Common myeloid progenitor, CD34-positive (primary cell): ENCODE measurements around the gene SKA3.
"Not testable (repeated sequence)": the region's sequence is repeated elsewhere in the genome, so short reads cannot be mapped to it uniquely, and the experiment has no call there.

ENCODE experiments used
- CTCF ChIA-PET: fragments of 350-600 bp; sonication (Branson Sonifier 250); formaldehyde crosslinking; loops from one replicate; lab custom pipeline; 2021; ENCODE audit warnings: antibody characterized with exemption; lab: Charles Lee
- POLR2A ChIA-PET: fragments of 350-600 bp; sonication (Branson Sonifier 250); formaldehyde crosslinking; loops from one replicate; lab custom pipeline; 2021; ENCODE audit warnings: antibody characterized with exemption; lab: Charles Lee
- DNase-seq, 3 donors: peaks; one replicate each; pipeline versions ENCODE4 v3.0.0 to v3.0.0-alpha.2; 2013
- H3K27ac ChIP-seq, 2 experiments: 1 replicate in 1 of 2; 2 replicates in 1 of 2; pipeline ENCODE4 v1.7.0; 2013; ENCODE audit warnings: inconsistent platforms in 2 of 2, low read length in 2 of 2, mild to moderate bottlenecking in 2 of 2, low read depth in 1 of 2, moderate library complexity in 1 of 2; ENCODE audit not compliant: severe bottlenecking in 2 of 2, insufficient read depth in 1 of 2, poor library complexity in 1 of 2
- H3K27me3 ChIP-seq, 5 experiments: replicated peaks in 2 of 5; 1 replicate in 3 of 5; 2 replicates in 2 of 5; pipeline versions ENCODE4 v1.6.1 to v1.7.0; 2013; ENCODE audit warnings: low read length in 4 of 5, mild to moderate bottlenecking in 2 of 5, moderate library complexity in 2 of 5, inconsistent platforms in 1 of 5; ENCODE audit not compliant: insufficient read depth in 5 of 5, control insufficient read depth in 4 of 5
- H3K36me3 ChIP-seq, 4 experiments: 1 replicate in 2 of 4; 2 replicates in 2 of 4; pipeline versions ENCODE4 v1.6.1 to v1.7.0; 2013; ENCODE audit warnings: low read length in 3 of 4, control low read depth in 1 of 4, mild to moderate bottlenecking in 1 of 4; ENCODE audit not compliant: control insufficient read depth in 4 of 4, insufficient read depth in 4 of 4
- H3K4me1 ChIP-seq, 4 experiments: 1 replicate in 3 of 4; 2 replicates in 1 of 4; pipeline versions ENCODE4 v1.6.1 to v1.7.1; 2013; ENCODE audit warnings: low read length in 3 of 4, mild to moderate bottlenecking in 3 of 4, control low read depth in 1 of 4, inconsistent platforms in 1 of 4, moderate library complexity in 1 of 4; ENCODE audit not compliant: control insufficient read depth in 4 of 4, insufficient read depth in 4 of 4; ENCODE audit errors: control extremely low read depth in 1 of 4
- H3K4me3 ChIP-seq, 7 experiments: 1 replicate in 4 of 7; 2 replicates in 3 of 7; pipeline versions ENCODE4 v1.5.1 to v1.7.0; 2013; ENCODE audit warnings: mild to moderate bottlenecking in 7 of 7, low read length in 6 of 7, moderate library complexity in 6 of 7, inconsistent platforms in 2 of 7, low read depth in 2 of 7, control low read depth in 1 of 7; ENCODE audit not compliant: insufficient read depth in 4 of 7, control insufficient read depth in 1 of 7; ENCODE audit errors: extremely low read depth in 1 of 7
- H3K9me3 ChIP-seq, 5 experiments: 1 replicate in 4 of 5; 2 replicates in 1 of 5; pipeline versions ENCODE4 v1.6.1 to v1.7.1; 2013; ENCODE audit warnings: low read length in 4 of 5, mild to moderate bottlenecking in 2 of 5, inconsistent platforms in 1 of 5, low read depth in 1 of 5, moderate library complexity in 1 of 5; ENCODE audit not compliant: control insufficient read depth in 4 of 5, insufficient read depth in 2 of 5; ENCODE audit errors: control extremely low read depth in 1 of 5
- WGBS: methylation state at CpG from one replicate; pipeline ENCODE4 v1.1.5; 2013; ENCODE audit not compliant: insufficient coverage; 5-methylcytosine and 5-hydroxymethylcytosine counted together

SKA3 gene

DNA sequence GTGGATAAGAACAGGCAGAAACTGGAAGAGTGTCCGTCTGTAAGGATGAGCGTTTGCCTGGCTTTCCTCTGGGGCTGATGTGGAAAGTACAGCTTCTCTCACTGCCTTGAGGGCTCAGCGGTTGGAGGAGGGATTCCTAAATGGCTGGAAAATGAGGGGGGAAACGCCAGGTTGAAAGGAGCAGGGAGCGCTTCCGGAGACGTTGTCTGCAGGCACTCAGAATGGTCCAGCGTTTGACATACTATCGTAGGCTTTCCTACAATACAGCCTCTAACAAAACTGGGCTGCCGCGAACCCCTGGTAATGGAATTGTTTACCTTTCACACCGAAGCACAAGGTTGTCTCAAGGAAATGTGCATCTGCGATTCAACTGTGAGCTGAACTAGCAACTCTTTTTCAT lies 40.0 kb upstream of the SKA3 start:
- WGBS, result 82% methylated on average over 13 of the region's 13 CpGs
- H3K9me3 ChIP-seq, result peaks cover 0 to 8% (median 2%) of the 10 kb centered on the region in 5 experiments
- peak overlapping the region in 1 of 7 experiments; percentile 11 for H3K4me3 ChIP-seq
- ChIA-PET CTCF (no interaction called here), POLR2A (no interaction called here)
- no peaks in the 10 kb centered on the region for H3K36me3 ChIP-seq
- no peak for DNase-seq
- peak overlapping the region in 1 of 2 experiments; percentile 35 for H3K27ac ChIP-seq
- peaks cover 9 to 49% (median 41%) of the 10 kb centered on the region in 4 experiments for H3K4me1 ChIP-seq
- H3K27me3 ChIP-seq, result no peaks in the 10 kb centered on the region

DNA sequence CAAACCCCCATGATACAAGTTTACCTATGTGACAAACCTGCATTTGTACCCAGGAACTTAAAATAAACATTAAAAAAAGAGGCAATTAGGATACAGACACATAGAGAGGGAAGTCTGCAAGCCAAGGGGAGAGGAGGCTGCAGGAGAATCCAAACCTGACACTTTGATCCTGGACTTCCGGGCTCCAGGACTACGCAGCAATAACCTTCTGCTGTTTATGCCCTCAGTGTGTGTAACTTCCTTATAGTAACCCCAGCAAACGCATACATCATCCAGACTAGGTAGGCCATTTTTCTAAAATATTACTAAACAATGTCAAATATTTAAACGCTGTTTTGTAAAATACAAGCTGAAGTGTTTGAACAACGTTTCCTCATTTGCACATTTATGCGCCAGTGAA lies 39.1 kb upstream of the SKA3 start:
- H3K36me3 ChIP-seq, CTCF ChIA-PET, H3K9me3 ChIP-seq, H3K27me3 ChIP-seq, H3K27ac ChIP-seq, H3K4me3 ChIP-seq, POLR2A ChIA-PET, DNase-seq: not testable (repeated sequence)
- WGBS, result 100% methylated on average over 1 of the region's 6 CpGs
- peaks cover 9 to 43% (median 36%) of the 10 kb centered on the region in 4 experiments for H3K4me1 ChIP-seq

DNA sequence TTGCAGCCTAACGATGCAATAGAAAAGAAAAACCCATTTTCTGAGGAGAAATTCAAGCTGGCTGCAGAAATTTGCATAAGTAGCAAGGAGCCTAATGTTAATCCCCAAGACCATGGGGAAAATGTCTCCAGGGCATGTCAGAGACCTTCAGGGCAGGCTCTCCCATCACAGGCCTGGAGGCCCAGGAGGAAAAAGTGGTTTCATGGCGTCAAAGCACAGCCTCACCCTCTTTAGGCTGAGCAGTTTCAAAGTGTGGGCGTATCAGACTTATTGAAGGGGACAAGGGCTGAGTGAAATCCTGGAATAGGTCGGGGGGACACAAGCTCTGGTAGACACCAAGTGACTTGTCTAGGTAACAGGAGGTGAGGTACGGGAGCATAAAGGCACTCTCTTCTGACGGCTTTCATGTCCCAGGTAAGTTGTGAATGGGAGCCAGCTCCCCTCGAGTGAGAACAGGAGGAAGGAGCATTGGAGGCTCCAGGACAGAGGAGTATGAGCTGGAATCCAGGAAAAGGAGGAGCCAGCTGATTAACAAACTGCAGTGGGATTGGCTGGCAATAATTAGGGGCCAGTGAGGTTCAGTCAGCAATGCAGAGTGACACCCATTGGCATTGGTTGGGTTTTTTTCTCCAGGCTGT lies 35.9 kb upstream of the SKA3 start:
- H3K9me3 ChIP-seq, result peaks cover 0 to 8% (median 2%) of the 10 kb centered on the region in 5 experiments
- CTCF ChIA-PET, result no interaction called here
- POLR2A ChIA-PET, result no interaction called here
- 100% methylated on average over 7 of the region's 7 CpGs for WGBS
- no peak overlapping the region for H3K4me3 ChIP-seq
- no peaks in the 10 kb centered on the region for H3K27me3 ChIP-seq
- no peak overlapping the region for H3K27ac ChIP-seq
- no peaks in the 10 kb centered on the region for H3K36me3 ChIP-seq
- DNase-seq, result no peak
- peaks cover 5 to 12% (median 7%) of the 10 kb centered on the region in 4 experiments for H3K4me1 ChIP-seq

DNA sequence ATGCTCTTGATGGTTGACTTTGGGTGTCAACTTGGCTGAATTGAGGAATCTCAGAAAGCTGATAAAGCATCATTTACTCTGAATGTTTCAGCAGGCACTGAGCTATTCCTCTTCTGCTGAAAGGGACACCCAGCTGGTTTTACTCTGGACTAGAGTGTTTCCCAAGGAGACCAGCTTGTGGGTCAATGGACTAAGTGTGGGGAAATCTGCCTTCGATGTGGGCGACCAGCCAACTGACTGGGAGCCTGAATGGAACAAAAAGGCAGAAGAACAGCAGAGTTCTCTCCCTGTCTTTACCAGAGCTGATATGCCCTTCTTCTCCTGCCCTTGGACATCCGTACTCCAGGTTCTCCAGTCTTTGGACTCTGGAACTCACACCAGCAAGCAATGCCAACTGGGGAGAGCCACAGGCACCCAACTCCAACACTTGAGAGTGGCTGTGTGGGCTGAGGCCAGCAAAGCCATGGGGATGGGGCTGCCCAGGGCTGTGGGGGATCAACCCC lies 32.4 kb upstream of the SKA3 start:
- POLR2A ChIA-PET, result no interaction called here
- peaks cover 0 to 8% (median 2%) of the 10 kb centered on the region in 5 experiments for H3K9me3 ChIP-seq
- CTCF ChIA-PET, result interaction anchor here (1.0 to 1.1 kb wide), 2 partner anchors 11 to 12 kb away, joined by 3 to 6 read pairs; no protein-coding TSS in a partner anchor
- no peak overlapping the region for H3K4me3 ChIP-seq
- H3K27ac ChIP-seq, result no peak overlapping the region
- no peaks in the 10 kb centered on the region for H3K36me3 ChIP-seq
- no peaks in the 10 kb centered on the region for H3K27me3 ChIP-seq
- peaks cover 0 to under 1% (median 0%) of the 10 kb centered on the region in 4 experiments for H3K4me1 ChIP-seq
- 100% methylated on average over 3 of the region's 3 CpGs for WGBS
- no peak for DNase-seq

DNA sequence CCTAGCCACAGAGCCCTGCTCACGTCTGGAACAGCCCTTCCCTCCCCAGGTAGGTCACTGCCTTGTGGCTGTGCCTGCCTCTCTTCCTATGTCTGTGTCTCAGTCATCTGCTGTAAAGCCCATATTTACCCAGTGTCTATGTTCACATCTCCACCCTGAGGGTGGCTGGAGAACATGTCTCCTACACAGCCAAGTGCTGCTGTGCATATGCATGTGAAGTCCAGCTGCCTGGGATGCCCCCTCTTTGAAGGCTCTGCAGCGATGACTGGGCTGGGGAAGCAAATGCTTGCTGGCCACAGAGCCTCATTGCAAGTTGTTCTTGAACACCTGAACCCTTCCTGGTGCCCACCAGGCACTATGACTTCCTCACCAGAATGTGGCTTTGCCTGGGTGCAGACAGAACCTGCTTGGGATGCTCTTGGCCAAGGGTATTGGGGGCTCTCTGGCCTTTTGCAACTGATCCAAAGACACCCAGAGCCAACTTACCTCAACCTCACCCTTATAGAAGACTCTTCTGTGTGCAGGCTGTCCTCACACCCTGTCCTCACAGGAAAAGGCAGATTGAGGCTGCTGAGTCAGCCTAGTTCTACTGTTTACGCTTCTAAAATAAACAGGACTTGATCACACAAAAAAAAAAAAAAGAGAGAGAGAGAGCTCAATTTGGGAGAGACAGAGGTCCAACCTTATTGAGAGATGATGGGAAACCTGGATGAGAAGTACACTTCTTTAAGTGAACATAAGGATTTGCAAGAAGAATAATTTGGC lies 26.6 kb upstream of the SKA3 start:
- Histone ChIP-seq H3K9me3 (peaks cover 0 to 16% (median 7%) of the 10 kb centered on the region in 5 experiments), H3K4me1 (peaks cover 0 to 12% (median 7%) of the 10 kb centered on the region in 4 experiments), H3K4me3 (peak overlapping the region in 1 of 7 experiments; percentile 3), H3K27ac (no peak overlapping the region), H3K36me3 (no peaks in the 10 kb centered on the region), H3K27me3 (no peaks in the 10 kb centered on the region)
- CTCF ChIA-PET, result interaction anchor here (0.6 to 0.7 kb wide), 2 partner anchors 9 to 88 kb away, joined by 3 read pairs; no protein-coding TSS in a partner anchor
- DNase-seq, result peak in 2 of 3 donors; percentile 33 to 43
- POLR2A ChIA-PET, result no interaction called here
- WGBS, result 83% methylated on average over 3 of the region's 3 CpGs

DNA sequence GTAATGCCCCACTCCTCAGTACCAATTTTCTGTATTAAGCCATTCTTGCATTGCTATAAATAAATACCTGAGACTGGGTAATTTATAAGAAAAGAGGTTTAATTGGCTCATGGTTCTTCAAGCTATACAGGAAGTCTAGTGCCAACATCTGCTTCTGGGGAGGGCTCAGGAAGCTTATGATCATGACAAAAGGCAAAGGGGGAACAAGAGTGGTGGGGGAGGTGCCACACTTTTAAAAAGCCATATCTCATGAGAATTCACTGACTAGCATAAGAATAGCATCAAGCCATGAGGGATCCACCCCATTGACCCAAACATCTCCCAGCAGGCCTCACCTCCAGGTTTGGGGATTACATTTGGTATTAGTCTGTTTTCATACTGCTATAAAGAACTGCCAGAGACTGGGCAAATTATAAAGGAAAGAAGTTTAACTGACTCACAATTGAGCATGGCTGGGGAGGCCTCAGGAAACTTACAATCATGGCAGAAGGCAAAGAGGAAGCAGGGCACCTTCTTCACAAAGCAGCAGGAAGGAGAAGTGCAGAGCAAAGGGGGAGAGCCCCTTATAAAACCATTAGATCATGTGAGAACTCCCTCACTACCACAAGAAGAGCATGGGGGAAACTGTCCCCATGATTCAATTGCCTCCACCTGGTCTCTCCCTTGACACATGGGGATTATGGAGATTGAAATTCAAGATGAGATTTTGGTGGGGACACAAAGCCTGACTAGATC lies 25.3 kb upstream of the SKA3 start:
- Histone ChIP-seq H3K9me3 (peaks cover 0 to 16% (median 7%) of the 10 kb centered on the region in 5 experiments), H3K4me1 (peaks cover 0 to 12% (median 7%) of the 10 kb centered on the region in 4 experiments)
- H3K27me3 ChIP-seq, H3K27ac ChIP-seq, CTCF ChIA-PET, H3K4me3 ChIP-seq, POLR2A ChIA-PET, H3K36me3 ChIP-seq: not testable (repeated sequence)
- peak in 2 of 3 donors; percentile 77 to 86 for DNase-seq
